NCI-H345 treated with DMSO at 0.1 percent for 48 hours (cell line): ENCODE measurements around the gene LEMD2.

Experiments
- DNase-seq: peaks from one replicate; lab custom pipeline; 2025; ENCODE audit not compliant: unreplicated experiment; lab: John Stamatoyannopoulos, UW

LEMD2 gene

DNA sequence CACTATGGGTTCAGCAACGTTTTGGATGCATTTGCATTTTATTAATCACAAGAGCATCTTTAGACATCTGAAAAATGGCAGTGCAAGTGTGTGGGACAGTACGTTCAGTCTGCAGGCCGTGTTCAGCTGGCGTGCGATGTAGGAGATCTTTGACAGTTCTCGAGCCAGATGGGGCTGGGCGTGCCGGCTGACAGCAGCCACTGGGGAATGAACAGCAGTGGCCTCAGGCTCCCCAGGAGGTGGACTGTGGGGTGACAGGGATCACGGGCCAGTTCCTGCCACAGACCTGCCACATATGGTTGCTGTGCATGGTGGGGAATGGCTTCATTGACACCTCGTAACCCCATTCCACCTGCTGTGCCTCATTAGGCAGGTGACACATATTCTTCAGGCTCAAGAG, 31.3 kb upstream of the LEMD2 start:
- DNase-seq: no peak

DNA sequence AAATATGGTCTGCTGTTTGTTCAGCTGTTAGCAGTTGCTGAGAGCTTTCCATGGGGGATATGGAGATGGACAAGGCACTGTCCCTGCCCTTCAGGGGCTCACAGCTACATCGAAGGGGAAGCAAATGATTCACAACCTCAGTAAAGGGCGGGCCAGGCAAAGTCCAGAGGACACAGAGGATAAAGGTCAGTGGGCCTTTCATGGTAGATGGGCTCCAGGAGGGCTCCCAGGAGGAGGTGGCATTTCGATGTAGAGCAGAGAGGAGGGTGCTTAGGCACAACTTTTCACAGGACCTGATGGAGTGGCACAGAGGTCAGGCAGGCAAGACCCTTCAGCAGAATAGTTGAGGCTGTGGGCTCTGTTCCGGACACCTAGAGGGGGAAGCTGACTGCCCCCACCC, 30.1 kb upstream of the LEMD2 start:
- DNase-seq: no peak

DNA sequence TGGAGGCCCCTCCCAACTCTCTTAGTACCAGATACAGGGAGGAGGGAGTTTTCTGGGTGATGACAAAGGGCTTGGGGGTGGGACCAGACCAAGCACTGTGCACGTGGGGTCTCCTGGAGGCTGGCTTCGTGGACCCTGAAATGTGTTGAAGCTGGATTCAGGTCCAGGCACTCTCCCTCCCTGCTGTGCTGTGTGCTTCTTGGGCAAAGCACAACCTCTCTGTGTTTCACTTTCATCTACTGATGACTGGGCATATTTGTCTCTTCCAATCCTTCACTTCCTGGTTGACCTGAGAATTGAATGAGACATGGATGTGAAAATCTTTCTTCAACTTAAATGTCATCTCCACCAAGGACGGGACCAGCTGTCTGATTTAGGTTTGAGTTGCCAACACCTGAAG, 29.4 kb upstream of the LEMD2 start:
- no peak for DNase-seq

DNA sequence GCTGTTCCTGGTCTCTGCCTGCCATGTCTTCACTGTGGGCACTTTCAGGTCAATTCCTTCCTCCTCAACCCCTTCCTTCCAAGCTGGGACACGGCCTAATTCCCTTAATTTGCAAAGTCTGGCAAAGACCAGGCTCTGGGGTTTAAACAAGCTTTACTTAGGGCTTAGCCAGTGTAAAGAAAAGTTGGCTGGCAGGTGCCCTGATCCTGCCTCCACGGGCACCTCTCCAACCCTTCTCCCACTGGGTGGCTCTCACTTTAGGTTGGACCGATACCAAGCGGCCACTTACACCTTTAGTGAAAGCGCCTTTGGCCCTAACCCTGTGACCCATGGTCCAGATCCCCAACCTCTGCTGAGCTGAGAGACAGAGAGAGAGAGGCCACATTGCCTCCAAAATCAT, 28.6 kb upstream of the LEMD2 start:
- DNase-seq: no peak

DNA sequence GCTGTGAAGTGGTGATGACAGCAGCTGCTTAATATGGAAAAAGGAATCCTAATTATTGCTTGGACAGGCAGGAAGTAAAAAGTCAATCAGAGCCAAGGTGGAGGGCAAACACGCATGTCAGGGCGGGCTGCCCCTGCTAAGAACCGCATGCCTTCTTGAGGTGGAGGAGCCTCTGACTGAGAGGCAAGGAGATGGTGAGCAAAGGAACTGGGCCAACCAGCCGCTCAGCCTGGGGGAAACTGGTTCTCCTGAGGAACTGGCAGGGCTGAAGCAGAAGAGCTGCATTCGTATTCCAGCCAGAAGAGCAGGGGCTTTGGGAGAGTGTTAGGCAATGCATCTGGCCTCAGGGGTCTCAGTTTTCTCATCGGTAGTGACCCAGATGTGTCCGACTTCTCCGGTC, 28.0 kb upstream of the LEMD2 start:
- no peak for DNase-seq

DNA sequence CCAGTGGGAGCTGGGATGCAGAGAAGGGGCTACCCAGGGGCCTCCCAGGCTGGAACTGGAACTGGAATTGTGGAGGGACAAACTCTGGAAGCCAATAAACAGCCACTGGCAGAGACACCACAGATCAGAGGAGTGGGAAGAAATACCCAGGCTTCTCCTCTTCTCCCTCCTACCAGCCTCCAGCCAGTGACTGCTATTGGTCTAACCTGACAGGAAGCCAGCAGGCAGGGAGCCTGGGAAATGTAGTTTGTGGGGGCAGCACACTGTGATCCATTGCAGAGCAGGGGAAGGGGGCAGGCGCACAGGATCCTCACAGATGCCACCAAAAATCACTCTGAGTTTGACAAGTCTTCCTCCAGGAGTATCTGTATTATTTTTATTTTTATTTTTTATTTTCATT, 26.9 kb upstream of the LEMD2 start:
- DNase-seq: peak; percentile 12

DNA sequence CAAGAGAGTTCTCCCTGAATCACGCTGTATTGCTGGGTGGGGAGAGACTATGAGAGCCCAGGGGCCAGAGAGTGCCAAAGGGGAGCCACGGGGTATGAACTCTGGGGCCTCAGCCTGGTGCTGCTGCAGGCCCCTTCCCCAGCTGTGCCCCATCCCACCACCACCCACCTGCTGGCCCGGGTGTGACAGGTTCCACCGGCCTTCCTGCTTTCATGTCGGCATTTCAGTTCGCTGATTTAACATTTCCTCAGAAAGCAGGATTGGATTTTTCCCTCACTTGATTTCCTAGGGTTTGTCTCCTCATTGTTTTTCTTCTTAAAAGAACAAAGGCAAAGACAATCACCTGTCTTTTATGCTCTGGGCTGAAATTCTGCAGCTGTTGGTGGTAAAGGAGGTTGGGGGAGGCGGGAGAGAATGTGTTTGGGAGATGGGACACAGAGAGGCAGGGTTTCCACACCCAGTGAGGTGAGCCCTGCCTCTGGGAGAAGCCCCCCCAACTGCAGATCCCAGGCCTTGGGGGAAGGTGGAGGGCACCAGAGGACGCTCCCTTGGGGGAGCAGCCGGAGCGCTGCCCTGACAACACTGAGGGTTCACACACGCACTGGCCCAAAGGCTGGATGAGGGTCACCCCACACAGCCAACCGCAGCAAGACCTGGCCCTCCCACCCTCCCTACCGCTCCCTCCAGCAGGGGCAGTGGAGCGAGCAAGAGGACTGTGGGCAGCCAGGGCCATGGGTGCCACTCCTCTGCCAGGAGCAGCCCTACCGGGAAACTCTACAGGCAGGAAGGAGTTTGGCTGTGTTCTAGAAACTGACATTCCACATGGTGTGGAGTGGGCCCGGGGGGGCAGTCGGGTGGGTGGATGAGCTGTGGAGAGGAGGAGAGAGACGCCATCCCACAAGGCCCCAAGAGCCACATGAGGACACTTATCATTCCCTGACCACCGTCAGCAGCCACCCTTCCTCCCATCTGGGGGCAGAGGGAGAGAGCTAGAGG, 25.4 kb upstream of the LEMD2 start:
- DNase-seq: no peak

DNA sequence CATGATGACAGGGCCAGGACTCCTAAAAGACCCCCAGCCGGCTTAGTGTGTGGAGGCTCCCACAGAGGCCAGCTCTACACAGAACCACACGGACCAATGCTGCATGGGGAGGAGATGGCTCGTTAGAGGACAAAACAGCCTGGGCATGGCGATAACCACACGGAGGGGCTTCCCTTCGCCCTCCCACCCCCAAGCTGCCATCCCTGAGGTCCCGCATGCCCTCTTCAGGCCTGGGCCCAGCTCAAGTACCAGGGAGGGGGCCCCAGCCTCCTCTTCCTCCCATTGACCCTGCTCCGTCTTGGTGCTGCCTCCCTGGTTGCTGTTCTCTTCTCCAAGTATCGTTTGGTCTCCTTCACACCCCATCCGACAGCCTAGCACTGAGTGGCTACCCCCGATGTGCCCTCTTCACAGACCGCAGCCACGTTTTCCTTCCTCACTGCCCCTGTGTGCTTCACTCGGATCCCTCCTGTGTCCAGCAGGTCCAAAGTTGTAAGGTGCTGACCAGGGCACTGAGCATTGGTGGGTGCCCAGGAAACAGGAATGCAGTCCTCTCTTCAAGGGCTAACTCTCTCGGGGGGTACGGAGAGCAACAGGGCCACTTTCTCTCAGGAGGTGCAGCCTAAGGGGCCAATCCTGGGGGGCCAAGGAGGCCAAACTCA, 24.4 kb upstream of the LEMD2 start:
- no peak for DNase-seq

DNA sequence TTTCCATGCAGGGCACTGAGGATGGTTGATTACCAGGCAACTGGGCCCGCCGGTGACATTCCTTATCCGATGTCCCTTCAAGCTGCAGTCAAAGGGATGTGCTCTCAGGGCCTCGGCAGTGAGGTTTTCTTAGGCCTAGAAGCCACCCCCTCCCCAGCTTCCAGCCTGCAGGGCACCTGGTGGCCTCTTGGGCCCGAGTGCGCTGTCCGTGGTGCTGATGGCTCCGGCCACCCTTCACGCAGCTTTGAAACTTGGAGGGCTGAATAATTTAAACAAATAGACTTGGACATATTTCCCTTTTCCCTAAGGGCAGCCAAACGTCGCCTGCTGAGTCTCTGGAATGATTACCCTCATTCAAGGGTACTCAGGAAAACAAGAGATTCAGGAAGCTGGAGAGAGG, 23.7 kb upstream of the LEMD2 start:
- DNase-seq: peak; percentile 53

DNA sequence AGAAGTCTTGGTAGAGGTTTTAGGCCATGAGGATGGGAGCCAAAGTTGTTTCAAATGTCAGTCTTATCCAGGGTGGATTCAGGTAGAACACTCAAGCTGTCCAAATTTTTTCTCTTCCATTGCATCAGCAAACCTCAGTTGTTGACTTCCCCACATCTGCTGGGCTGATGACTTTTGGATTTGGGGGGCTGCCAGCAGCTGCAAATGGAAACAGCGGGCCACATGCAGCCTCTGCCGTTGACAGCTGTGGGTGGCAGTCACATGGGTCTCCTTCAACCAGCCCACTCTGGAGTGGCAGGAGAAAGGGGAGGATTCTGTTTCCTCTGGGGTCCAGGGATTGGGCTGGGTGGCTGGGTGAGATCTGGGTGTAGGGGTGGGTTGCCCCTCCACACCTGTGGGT, 20.7 kb upstream of the LEMD2 start:
- no peak for DNase-seq

DNA sequence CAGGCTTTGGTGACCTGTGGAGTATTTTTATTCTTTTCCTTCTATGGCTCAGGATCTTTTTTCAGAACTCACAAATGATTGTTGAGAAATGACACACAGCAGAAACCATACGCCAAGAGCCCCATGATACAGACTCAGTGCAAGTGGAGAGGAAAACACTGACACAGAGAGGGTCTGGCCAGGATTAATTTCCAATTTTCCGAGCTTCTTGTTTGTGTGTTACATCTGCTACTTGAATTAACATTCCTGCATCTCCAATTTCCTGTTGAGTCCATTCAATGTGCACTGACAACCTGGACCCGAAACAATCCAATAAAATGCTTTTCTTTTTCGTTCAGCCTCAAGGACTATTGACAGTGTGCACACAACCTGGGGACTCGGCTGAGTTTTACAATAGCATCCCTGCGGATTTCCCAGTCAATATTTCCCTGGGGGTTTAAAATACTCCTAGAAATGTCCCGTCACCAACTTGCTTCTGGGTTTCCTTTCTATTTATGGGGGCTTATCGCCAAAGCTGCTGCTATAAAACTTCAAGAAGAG, 19.8 kb upstream of the LEMD2 start:
- peak; percentile 90 for DNase-seq

DNA sequence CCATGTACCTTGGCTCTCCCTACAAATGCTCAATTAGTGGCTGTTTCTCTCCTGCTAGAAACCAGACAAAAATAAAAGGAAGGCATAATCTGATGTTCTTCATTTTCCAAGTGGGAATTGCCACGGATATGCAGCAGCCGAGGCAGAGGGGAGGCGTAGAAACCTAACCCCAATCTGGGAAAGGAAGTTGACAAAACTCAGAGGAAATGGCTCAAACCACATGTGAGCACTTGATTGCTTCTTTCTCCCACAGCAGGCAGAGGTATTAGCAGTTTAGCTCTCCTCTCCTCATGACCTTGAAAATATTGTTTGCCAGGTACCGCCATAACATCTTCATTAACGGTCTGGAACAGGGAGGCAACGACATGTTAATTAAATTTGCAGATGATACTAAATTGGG, 18.7 kb upstream of the LEMD2 start:
- DNase-seq: no peak

DNA sequence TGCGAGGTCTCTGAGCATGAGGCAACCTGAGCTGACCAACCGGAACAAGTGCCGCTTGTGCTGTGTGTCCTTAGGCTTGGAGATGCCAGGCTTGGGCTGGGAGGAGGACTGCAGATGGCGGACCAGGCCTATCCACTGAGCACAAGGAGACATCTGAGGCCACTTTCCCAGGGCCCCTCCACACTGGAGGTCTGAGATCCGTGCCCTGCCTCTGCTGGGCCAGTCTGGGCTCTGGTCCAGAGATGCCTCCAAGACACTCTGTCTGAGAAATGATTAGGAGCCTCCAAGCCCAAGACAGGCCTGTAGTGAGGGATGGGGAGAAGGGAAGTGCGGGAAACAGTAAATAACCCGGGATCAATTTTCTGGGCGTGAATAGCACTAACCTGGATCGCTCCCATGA, 17.9 kb upstream of the LEMD2 start:
- DNase-seq: no peak

DNA sequence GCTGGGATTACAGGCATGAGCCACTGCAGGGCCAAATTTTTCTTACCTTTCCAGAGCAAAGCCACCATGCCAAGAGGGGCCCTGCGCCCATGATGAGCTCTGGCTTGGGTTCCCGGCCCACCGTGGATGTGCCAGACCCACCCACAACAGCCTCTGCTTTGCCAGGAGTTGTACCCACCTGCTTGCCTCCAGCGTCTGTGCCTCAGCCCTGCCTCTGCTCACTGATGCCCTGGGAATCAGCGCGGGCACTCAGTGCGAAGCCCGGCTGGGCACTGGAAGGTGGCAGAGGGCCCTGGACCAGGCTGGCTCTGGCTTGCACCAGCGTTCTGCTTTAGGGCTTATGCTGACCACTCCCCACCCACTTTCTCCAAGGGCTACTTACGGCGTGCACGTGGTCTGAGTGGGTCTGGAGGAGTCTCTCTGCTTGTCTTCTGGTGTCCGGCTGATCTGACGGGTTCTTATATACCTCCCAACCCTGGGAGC, 14.7 kb upstream of the LEMD2 start, which contains the start of gene MLN:
TSS of gene MLN (minus strand) at position 433 of the 483 bp plus-strand sequence. CDS start 2,840 bp downstream, outside the sequence.
- no peak for DNase-seq

DNA sequence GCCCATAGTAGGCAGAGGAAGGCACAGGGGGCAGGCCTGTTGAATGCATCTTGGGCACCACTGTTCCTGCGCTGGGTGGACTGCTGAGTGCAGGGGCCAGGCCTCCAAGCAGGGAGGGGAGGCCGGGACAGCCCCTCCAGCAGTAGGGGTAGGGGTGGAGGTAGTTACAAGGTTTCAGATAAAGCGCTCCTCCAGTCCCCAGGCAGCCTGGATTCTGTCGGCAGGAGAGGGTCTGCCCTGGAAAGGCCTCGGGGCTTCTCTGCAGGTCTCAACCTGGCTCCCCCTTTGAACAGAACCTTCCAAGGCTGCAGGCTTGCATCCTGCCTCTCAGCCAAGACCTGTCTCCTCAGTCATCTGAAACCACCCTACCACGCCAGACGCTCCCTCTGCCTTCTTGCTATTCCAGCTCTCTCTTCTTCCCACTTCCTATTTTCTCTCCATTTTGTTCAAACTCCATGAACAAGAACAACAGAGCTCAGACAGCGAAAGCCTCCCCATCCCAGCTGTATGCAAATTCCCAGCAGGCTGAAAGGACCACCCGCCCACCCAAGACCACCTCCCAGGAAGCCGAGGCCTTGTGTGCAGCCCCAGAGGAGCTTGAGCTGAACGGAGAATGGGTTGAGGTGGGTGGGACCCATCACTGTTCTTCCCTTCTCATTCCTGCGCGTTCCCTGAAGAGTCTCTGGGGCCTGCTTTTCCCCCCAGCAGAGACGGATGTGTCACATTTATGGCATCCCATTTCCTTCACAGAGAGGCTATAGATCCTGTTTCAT, 13.4 kb upstream of the LEMD2 start:
- no peak for DNase-seq

DNA sequence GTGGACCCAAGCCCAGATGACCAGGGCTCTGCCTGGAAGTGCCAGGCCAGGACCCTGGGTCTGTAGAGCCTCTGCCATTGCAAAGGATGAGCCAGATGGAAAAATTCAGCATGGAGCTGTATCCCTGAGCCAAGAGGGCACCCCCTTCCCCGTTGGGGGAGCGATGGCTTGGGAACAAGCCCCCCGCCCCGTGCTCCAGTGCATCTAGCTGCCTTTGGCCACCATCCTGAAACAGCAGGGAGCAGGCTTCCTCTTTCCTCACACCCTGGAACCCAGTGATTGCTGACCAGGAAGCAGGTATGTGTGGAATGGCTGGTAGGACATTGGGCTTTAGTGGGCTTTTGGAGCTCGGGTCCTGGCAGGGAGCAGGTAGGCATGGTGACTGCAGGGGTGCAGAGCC, 12.7 kb upstream of the LEMD2 start:
- DNase-seq: no peak

DNA sequence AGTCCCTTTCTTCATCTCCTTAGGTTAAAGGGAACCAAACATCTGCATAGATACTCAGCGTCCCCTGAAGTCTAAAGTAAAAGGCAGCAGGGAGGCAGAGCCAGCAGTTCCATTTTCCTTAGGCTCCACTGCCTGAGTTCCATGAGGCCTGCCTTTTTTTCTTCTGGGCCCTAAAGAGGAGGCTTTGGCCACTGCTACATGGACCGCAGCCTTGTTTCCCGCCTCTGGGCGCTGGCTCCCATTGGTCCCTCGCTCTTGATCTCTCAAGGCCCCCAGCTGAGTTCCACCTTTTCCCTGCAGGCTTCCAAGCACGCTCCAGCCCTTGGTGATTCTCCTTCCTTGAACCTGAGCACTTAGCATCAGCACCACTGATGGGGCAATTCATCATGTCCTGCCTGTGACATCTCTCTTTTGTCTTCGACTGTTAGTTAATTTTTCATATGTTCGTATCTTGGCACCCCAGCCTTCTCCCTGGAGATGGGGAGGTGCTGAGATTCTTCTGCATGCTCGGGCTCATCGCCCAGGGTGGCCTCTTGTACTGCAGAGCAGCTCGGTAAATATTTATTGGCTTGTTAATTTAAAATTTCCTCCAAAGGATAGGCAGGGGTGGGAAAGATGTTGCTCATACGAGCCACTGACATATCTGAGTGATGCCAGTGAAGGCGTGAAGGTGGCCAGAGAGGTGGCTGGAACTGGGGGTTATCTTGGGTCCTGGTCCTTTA, 11.5 kb upstream of the LEMD2 start:
- no peak for DNase-seq

DNA sequence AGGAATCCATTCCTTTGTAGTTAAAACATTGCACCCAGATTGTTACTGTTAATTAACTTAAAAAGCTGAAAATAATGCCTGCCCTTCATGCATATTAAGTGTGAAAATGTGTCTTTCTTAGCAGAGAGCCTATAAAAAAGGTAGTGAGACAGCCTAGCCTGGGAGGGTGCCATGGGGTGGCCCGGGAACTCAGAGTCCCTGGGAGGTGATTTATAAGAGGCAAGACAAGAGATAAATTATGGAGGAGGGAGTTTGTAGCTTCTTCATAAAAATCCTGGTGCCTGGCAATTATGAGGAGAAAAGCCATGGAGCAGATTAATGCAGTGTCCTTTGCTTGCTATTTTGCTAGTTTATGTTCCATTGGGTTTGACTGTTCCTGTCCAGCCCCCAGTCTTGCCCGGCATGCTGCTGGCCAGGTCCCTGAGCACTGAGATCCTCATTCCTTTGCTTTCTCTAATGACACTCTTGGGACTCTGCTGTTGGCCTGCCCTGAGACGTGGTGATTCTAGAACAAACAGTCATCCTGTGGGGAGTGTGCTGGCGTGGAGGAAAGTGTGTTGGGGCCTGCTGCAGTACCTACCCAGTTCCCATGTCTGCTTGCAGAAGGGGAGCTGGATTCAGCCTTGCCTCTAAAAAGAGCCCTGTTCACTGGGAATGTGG, 10.7 kb upstream of the LEMD2 start:
- DNase-seq: no peak

DNA sequence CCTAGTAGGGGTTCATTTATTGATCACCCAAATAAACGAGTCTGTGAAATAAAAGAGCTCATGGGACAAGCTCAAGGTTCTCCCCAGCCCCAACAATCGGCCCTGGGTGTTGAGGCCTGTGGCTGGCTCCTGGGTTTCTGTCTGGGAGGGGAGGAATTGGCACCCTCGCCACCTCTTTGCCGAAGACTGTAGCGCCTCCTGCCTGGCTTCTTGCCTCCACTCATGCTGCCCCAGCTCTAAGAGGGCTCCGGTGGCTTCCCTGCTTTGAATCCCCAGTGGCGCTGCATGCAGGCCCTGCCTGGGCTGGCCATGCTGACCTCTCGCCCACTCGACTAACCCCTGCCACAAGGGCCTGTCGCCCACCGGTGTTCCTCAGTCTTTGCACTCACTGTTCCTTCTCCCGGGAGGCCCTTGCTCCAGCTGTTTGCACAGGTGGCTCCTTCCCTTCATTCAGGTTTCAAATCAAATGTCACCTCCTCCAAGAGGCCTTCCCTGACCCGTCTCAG, 9.5 kb upstream of the LEMD2 start:
- no peak for DNase-seq
